ENCODE results near the gene JDP2. TPM values are rescaled to one million over a fixed set of nuclear protein-coding genes. Genes with fewer than 3 reads are reported as not detected.

JDP2 gene
- total RNA-seq, 1 experiment from 2014 or later, result 45.3 TPM

DNA sequence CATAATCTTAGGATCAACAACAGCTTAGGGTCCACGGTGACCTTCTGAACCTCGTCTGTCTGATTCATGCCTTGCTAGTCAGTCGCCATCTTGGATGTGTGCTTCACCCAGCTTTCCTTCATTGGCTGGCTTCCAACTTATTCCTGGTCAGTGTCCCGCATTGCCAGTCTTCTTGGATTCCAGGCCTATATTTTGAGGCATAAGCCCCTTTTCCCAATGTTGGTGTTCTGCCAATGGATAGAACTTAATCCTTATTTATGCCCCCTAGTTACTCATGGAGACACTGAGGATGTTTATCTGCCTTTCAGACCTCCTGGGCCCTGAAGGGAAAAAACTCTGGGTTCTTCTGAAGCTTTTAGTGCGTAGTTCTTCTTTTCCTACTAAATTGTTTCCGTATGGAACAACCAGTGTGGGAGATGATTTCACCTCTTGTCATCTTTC lies 5.8 kb downstream of the JDP2 start:
- TF ChIP-seq, protein P1, sequence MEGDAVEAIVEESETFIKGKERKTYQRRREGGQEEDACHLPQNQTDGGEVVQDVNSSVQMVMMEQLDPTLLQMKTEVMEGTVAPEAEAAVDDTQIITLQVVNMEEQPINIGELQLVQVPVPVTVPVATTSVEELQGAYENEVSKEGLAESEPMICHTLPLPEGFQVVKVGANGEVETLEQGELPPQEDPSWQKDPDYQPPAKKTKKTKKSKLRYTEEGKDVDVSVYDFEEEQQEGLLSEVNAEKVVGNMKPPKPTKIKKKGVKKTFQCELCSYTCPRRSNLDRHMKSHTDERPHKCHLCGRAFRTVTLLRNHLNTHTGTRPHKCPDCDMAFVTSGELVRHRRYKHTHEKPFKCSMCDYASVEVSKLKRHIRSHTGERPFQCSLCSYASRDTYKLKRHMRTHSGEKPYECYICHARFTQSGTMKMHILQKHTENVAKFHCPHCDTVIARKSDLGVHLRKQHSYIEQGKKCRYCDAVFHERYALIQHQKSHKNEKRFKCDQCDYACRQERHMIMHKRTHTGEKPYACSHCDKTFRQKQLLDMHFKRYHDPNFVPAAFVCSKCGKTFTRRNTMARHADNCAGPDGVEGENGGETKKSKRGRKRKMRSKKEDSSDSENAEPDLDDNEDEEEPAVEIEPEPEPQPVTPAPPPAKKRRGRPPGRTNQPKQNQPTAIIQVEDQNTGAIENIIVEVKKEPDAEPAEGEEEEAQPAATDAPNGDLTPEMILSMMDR (IDR thresholded peaks at IDR 0.05; ENCODE audit: unreplicated experiment), result no peak
- CTCF ChIA-PET, result interaction anchor here (0.6 to 1.9 kb wide), 6 partner anchors 16 to 346 kb away, joined by 3 to 6 read pairs (median 4); no protein-coding TSS in a partner anchor
- Mint-ChIP-seq H3K27me3 (ENCODE audit: insufficient read depth, unreplicated experiment) (no peaks in the 10 kb centered on the region), H3K9me3 (ENCODE audit: unreplicated experiment) (no peaks in the 10 kb centered on the region), H3K36me3 (ENCODE audit: insufficient read depth, unreplicated experiment) (peaks cover 53% of the 10 kb centered on the region), H3K27ac (ENCODE audit: low read depth, unreplicated experiment) (no peak overlapping the region), H3K4me3 (ENCODE audit: unreplicated experiment) (no peak overlapping the region), H3K4me1 (ENCODE audit: insufficient read depth, unreplicated experiment) (peaks cover 23% of the 10 kb centered on the region)
- intact Hi-C loops (cut with micrococcal nuclease), result no loop called here
- no peak for DNase-seq (ENCODE audit: unreplicated experiment)
- POLR2A ChIA-PET, result interaction anchor here (1.1 to 2.3 kb wide), 2 partner anchors 16 to 136 kb away, joined by 3 to 11 read pairs; no protein-coding TSS in a partner anchor
- no TSS peak for BruUV-seq (replicated peaks)

DNA sequence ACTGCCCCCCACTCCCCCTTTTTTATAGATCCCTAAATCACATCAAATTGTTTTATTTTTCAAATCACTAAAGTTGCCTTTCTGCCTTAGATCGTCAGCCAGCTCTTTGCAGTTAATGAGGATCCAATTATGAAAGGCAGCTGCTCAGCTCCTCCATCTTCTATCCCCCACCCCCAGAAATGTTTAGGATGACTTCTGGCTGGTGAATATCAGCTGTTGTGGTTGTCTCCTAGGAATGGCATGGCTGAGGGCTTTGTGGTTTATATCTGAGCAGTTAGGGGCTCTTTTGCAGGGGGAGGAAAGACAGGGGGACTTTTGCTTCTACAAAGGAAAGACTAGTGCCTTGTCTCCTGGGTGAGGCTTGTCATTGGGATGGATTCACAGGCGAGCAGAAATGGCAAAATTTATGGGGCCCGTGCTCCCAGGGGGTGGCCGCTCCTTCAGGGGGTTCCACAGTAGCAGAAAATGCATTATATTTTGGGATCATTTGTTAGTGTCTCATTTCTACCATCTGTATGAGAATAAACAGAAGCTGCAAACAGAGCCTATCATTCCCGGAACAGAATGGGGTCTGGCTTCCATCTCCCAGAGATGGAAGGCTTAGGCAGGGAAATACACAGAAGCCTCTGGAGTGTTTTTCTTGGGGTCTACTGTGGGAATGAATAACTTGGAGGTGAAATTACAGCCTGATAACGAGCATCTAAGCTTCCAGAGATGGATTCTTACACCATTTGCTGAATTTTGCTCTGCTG lies 6.5 kb downstream of the JDP2 start:
- intact Hi-C loops (cut with micrococcal nuclease), result no loop called here
- Mint-ChIP-seq H3K36me3 (ENCODE audit: insufficient read depth, unreplicated experiment) (peaks cover 58% of the 10 kb centered on the region), H3K9me3 (ENCODE audit: unreplicated experiment) (no peaks in the 10 kb centered on the region), H3K4me1 (ENCODE audit: insufficient read depth, unreplicated experiment) (peaks cover 22% of the 10 kb centered on the region), H3K27ac (ENCODE audit: low read depth, unreplicated experiment) (no peak overlapping the region), H3K4me3 (ENCODE audit: unreplicated experiment) (no peak overlapping the region), H3K27me3 (ENCODE audit: insufficient read depth, unreplicated experiment) (no peaks in the 10 kb centered on the region)
- TF ChIP-seq, protein P1 (IDR thresholded peaks at IDR 0.05; ENCODE audit: unreplicated experiment), result no peak
- BruUV-seq (replicated peaks), result no TSS peak
- POLR2A ChIA-PET, result interaction anchor here (1.1 to 2.3 kb wide), 2 partner anchors 15 to 16 kb away, joined by 3 to 11 read pairs; no protein-coding TSS in a partner anchor
- no peak for DNase-seq (ENCODE audit: unreplicated experiment)
- CTCF ChIA-PET, result interaction anchor here (0.6 to 1.3 kb wide), 5 partner anchors 9 to 347 kb away, joined by 3 to 5 read pairs (median 4); no protein-coding TSS in a partner anchor

DNA sequence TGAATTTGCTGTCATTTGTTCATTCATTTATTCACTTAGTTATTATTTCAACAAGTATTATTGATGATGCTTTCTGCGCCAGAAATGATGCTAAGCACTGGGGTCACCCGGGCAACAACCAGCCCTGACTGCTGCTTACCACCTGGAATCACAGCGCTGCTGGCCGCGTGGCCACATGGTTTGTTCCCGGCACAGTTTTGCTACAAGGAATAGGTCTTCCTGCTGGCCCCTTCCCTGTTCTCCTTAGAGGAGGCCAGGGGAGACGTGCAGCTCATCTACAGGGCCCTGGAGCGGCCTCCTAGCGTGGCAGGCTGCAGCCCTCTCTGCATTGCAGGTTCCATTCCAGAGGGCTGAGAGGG lies 7.0 kb downstream of the JDP2 start:
- no TSS peak for BruUV-seq (replicated peaks)
- no peak overlapping the region for H3K4me3 Mint-ChIP-seq (ENCODE audit: unreplicated experiment)
- DNase-seq (ENCODE audit: unreplicated experiment), result no peak
- no peaks in the 10 kb centered on the region for H3K27me3 Mint-ChIP-seq (ENCODE audit: insufficient read depth, unreplicated experiment)
- H3K27ac Mint-ChIP-seq (ENCODE audit: low read depth, unreplicated experiment), result peak overlapping the region; percentile 80
- POLR2A ChIA-PET, result interaction anchor here (1.1 to 2.3 kb wide), 2 partner anchors 14 to 17 kb away, joined by 3 to 11 read pairs; no protein-coding TSS in a partner anchor
- TF ChIP-seq, protein P1 (IDR thresholded peaks at IDR 0.05; ENCODE audit: unreplicated experiment), result no peak
- intact Hi-C loops (cut with micrococcal nuclease), result no loop called here
- H3K9me3 Mint-ChIP-seq (ENCODE audit: unreplicated experiment), result no peaks in the 10 kb centered on the region
- CTCF ChIA-PET, result interaction anchor here (0.6 to 1.3 kb wide), 2 partner anchors 9 to 127 kb away, joined by 3 to 5 read pairs; no protein-coding TSS in a partner anchor
- H3K36me3 Mint-ChIP-seq (ENCODE audit: insufficient read depth, unreplicated experiment), result peaks cover 58% of the 10 kb centered on the region
- peaks cover 17% of the 10 kb centered on the region for H3K4me1 Mint-ChIP-seq (ENCODE audit: insufficient read depth, unreplicated experiment)

DNA sequence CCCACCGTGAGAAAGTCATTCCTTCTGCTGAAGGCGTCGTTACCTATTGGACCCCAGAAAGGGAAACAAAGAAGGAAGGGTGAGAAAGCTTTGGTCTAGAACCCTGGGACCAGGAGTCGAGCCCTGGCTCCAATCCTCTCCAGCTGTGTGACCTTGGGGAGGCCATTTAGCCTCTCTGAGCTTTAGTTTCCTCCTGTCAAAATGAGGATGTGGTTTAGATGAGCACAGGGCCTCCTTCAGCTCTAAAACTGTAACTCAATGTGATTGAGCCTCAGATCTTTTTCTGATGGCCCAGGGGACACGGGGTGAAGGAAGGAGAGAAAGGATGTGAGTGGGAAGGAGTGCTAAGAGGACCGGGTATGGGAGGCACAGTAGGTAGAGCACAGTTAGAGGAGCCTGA lies 7.7 kb downstream of the JDP2 start:
- CTCF ChIA-PET, result interaction anchor here (1.3 kb wide), 1 partner anchor 128 kb away, joined by 3 read pairs; no protein-coding TSS in a partner anchor

More for the DNA sequence above, 7.7 kb downstream of the JDP2 start:
- POLR2A ChIA-PET, result interaction anchor here (1.1 to 2.3 kb wide), 2 partner anchors 14 to 18 kb away, joined by 3 to 11 read pairs; no protein-coding TSS in a partner anchor
- Mint-ChIP-seq H3K27ac (ENCODE audit: low read depth, unreplicated experiment) (peak overlapping the region; percentile 80), H3K27me3 (ENCODE audit: insufficient read depth, unreplicated experiment) (no peaks in the 10 kb centered on the region), H3K36me3 (ENCODE audit: insufficient read depth, unreplicated experiment) (peaks cover 54% of the 10 kb centered on the region), H3K9me3 (ENCODE audit: unreplicated experiment) (no peaks in the 10 kb centered on the region), H3K4me1 (ENCODE audit: insufficient read depth, unreplicated experiment) (peaks cover 12% of the 10 kb centered on the region), H3K4me3 (ENCODE audit: unreplicated experiment) (no peak overlapping the region)
- intact Hi-C loops (cut with micrococcal nuclease), result no loop called here
- TF ChIP-seq, protein P1 (IDR thresholded peaks at IDR 0.05; ENCODE audit: unreplicated experiment), result no peak
- no peak for DNase-seq (ENCODE audit: unreplicated experiment)
- BruUV-seq (replicated peaks), result no TSS peak
